ENCODE data around the gene HPCAL1. TPM values are rescaled to one million over a fixed set of nuclear protein-coding genes. Genes with fewer than 3 reads are reported as not detected.
A peak's percentile ranks its signal among the peaks of the same experiment; 100 is the strongest.

Gene HPCAL1
- total RNA-seq, 3 donors from 2014 or later: 42.0 to 98.1 (median 47.7) TPM

DNA sequence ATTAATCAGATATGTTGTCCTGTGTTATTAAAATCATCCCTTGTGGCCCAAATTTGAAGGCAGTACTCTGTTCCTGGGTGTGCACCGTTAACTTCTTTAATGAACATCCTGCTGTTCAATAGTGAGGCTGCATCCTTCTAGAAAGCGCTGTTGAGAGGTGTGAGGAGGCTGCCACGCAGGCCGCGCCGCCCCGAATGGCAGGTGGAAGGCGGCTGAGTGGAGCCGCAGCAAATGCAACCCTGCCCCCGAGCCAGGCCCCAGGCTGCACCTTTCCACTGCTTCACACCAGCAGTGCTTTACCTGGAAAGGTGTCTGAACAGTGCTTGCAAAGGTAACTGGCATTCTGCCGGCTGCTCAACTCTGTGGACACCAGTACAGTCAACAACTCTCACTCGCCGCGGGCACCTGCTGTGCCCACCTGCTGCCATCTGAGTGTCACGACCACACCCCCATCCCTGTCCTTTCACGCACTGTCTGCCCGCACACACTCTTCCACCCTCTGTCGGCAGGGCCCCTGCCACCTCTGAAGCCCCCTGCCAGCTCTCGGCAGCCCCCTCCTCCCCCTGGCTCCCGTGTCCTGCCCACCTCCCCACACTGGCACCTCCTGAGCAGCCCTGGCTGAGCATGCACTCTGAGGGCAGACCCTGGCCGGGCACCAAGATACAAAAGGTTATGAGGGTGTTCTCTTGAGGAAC lies 74.5 kb downstream of the HPCAL1 start:
- ATAC-seq (no peak), DNase-seq (peak in 1 of 3 donors; percentile 53)
- TF ChIP-seq, protein P1, sequence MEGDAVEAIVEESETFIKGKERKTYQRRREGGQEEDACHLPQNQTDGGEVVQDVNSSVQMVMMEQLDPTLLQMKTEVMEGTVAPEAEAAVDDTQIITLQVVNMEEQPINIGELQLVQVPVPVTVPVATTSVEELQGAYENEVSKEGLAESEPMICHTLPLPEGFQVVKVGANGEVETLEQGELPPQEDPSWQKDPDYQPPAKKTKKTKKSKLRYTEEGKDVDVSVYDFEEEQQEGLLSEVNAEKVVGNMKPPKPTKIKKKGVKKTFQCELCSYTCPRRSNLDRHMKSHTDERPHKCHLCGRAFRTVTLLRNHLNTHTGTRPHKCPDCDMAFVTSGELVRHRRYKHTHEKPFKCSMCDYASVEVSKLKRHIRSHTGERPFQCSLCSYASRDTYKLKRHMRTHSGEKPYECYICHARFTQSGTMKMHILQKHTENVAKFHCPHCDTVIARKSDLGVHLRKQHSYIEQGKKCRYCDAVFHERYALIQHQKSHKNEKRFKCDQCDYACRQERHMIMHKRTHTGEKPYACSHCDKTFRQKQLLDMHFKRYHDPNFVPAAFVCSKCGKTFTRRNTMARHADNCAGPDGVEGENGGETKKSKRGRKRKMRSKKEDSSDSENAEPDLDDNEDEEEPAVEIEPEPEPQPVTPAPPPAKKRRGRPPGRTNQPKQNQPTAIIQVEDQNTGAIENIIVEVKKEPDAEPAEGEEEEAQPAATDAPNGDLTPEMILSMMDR (IDR thresholded peaks at IDR 0.05): no peak
- Histone ChIP-seq H3K36me3 (ENCODE audit: low read depth) (no peaks in the 10 kb centered on the region), H3K4me1 (ENCODE audit: low read depth) (peaks cover 9% of the 10 kb centered on the region), H3K4me3 (no peak overlapping the region), H3K9me3 (no peaks in the 10 kb centered on the region)
- intact Hi-C loops (cut with DNase I, micrococcal nuclease): no loop called here

DNA sequence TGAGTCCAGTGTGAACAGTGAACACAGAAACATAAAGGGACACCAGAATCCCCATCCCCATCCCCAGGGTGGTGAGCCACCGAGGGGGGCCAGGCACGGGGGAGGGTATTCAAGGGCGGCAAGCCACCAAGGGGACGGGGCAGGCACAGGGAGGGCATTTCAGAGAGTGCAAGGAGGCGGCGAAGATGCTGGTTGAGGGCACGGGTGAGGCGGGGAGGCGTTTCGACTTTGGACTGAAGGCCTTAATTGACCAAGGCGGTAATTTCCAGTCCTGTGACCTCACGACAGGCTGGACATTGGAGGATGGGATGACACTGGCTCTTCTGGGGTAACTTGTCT lies 75.0 kb downstream of the HPCAL1 start:
- TF ChIP-seq, protein P1 (IDR thresholded peaks at IDR 0.05): no peak
- peaks cover 14% of the 10 kb centered on the region for H3K4me1 ChIP-seq (ENCODE audit: low read depth)
- intact Hi-C loops (cut with DNase I, micrococcal nuclease): no loop called here

DNA sequence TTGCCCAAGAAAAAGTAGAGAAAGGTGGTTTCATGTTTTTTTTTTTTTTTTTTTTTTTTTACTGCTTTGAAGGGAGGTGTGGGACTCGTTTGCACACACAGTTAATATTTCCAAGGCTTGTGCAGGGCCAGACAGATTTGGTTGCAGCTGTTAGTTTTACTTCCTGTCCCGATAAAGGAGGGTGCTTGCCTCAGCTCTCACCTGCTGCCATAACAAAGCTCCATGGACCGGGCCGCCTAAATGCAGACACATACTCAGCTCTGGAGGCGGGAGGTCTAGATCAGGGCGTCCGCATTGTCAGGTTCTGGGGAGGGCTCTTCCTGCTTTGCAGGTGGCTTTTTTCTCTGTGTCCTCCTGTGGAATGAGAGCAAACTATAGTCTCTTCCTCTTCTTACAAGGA lies 75.5 kb downstream of the HPCAL1 start:
- H3K36me3 ChIP-seq (ENCODE audit: low read depth): no peaks in the 10 kb centered on the region
- TF ChIP-seq, protein P1 (IDR thresholded peaks at IDR 0.05): no peak
- peaks cover 19% of the 10 kb centered on the region for H3K4me1 ChIP-seq (ENCODE audit: low read depth)
- H3K4me3 ChIP-seq: no peak overlapping the region
- ATAC-seq: peak; percentile 43
- DNase-seq: peak in 1 of 3 donors; percentile 60
- no peaks in the 10 kb centered on the region for H3K9me3 ChIP-seq
- intact Hi-C loops (cut with DNase I, micrococcal nuclease): no loop called here

More for the DNA sequence above, 75.0 kb downstream of the HPCAL1 start:
- ATAC-seq (no peak), DNase-seq (no peak)
- no peaks in the 10 kb centered on the region for H3K36me3 ChIP-seq (ENCODE audit: low read depth)
- H3K4me3 ChIP-seq: no peak overlapping the region
- no peaks in the 10 kb centered on the region for H3K9me3 ChIP-seq

DNA sequence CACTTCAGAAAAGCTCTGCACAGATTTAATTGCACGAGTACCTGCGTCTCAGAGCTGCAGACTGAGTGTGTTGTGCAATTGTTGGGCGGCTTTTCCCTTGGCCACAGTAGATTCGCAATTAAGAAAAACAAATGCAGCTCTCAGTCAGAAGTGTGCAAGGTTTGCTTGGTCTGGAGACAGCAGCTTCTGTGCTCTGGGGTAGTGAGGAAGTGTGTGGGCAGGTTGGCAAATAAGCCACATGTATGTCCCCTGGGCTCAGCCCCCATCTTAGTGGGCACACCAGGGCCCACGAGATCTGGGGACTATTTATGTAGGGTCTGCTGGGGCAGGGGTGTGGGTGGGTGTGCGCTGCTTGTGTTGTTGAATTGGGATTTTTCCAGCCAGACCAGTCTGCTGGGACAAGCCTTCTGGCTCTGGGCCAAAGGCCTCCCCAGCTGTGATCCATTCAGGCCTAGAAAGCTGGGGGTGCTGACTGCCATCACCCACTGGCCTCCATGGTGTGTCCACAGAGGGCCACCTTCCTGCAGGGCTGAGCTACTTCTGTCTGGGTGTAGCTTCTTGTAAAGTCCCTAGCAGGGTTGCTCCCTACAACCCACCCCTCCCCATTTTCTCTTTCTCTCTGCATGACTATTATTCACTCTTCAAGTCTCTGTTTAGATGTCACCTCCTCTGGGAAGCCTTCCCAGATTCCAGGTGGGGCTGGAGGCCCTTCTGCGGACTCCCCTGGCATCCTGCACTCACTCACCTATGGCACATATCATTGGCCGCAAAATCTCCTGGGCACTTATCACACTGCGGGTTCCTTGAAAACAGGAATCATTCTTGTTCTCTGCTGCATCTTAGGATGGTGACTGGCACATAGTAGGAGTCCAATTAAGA lies 77.6 kb downstream of the HPCAL1 start:
- TF ChIP-seq, protein P1 (IDR thresholded peaks at IDR 0.05): no peak
- no peak overlapping the region for H3K4me3 ChIP-seq
- DNase-seq: peak in 1 of 3 donors; percentile 46
- H3K4me1 ChIP-seq (ENCODE audit: low read depth): peaks cover 26% of the 10 kb centered on the region
- no peaks in the 10 kb centered on the region for H3K36me3 ChIP-seq (ENCODE audit: low read depth)
- peak; percentile 14 for ATAC-seq
- no peaks in the 10 kb centered on the region for H3K9me3 ChIP-seq
- intact Hi-C loops (cut with DNase I, micrococcal nuclease): no loop called here

DNA sequence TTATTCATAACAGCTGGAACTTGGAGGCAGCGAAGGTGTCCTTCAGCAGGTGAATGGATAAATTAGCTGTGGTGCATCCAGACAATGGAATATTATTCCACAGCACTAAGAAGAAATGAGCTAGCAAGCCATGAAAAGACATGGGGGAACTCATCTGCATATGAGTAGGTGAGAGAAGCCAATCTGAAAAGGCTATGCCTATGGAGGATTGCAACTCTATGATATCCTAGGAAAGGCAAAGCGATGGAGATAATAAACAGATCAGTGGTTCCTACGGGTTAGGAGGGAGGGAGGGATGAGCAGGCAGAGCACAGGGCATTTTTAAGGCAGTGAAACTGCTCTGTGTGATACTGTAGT lies 79.3 kb downstream of the HPCAL1 start:
- Histone ChIP-seq H3K36me3 (ENCODE audit: low read depth) (no peaks in the 10 kb centered on the region), H3K4me1 (ENCODE audit: low read depth) (peaks cover 26% of the 10 kb centered on the region), H3K4me3 (no peak overlapping the region), H3K9me3 (no peaks in the 10 kb centered on the region)
- intact Hi-C loops (cut with DNase I, micrococcal nuclease): no loop called here
- no peak for DNase-seq
- ATAC-seq: no peak
- TF ChIP-seq, protein P1 (IDR thresholded peaks at IDR 0.05): no peak
